H9 (cell line): ENCODE results near the gene GNPNAT1. TPM values are rescaled to one million over a fixed set of nuclear protein-coding genes. Genes with fewer than 3 reads are reported as not detected.

Experiments
- DNase-seq: peaks from one replicate; pipeline ENCODE4 v3.0.0-alpha.2; 2017
- H2AFZ ChIP-seq: one replicate; pipeline ENCODE4 v1.6.1; 2013; ENCODE audit warnings: mild to moderate bottlenecking, low read length, control low read depth, moderate library complexity
- H2AK5ac ChIP-seq: 2 replicates; pipeline ENCODE4 v1.6.1; 2013; ENCODE audit warnings: low read length, control low read depth, mixed read lengths; ENCODE audit not compliant: insufficient read length
- H2BK120ac ChIP-seq: one replicate; pipeline ENCODE4 v1.6.1; 2013; ENCODE audit warnings: low read depth, mild to moderate bottlenecking, low read length, control low read depth, inconsistent platforms; ENCODE audit not compliant: poor library complexity, severe bottlenecking
- H2BK12ac ChIP-seq: 2 replicates; pipeline ENCODE4 v1.6.1; 2013; ENCODE audit warnings: low read length, control low read depth, mixed read lengths, low read depth; ENCODE audit not compliant: insufficient read length
- H2BK15ac ChIP-seq: 2 replicates; pipeline ENCODE4 v1.6.1; 2013; ENCODE audit warnings: low read depth, low read length, control low read depth
- H2BK20ac ChIP-seq: one replicate; pipeline ENCODE4 v1.6.1; 2013; ENCODE audit warnings: low read depth, mild to moderate bottlenecking, low read length, control low read depth, inconsistent platforms; ENCODE audit not compliant: poor library complexity, severe bottlenecking
- H2BK5ac ChIP-seq: 2 replicates; pipeline ENCODE4 v1.6.1; 2013; ENCODE audit warnings: low read length, control low read depth, mixed read lengths; ENCODE audit not compliant: insufficient read length
- H3K14ac ChIP-seq: 2 replicates; pipeline ENCODE4 v1.6.1; 2013; ENCODE audit warnings: low read length, control low read depth; ENCODE audit not compliant: insufficient read depth
- H3K18ac ChIP-seq: 2 replicates; pipeline ENCODE4 v1.6.1; 2013; ENCODE audit warnings: low read depth, mild to moderate bottlenecking, mixed read lengths, low read length, control low read depth; ENCODE audit not compliant: insufficient read length
- H3K23ac ChIP-seq: 2 replicates; pipeline ENCODE4 v1.6.1; 2013; ENCODE audit warnings: low read length, control low read depth, mixed read lengths, low read depth; ENCODE audit not compliant: insufficient read length
- H3K23me2 ChIP-seq: 2 replicates; pipeline ENCODE4 v1.6.1; 2013; ENCODE audit warnings: low read depth, mild to moderate bottlenecking, mixed read lengths, low read length, control low read depth; ENCODE audit not compliant: insufficient read length, poor library complexity, severe bottlenecking
- H3K27ac ChIP-seq: 2 replicates; pipeline ENCODE4 v1.5.1; 2013; ENCODE audit warnings: low read length, control low read depth, mixed read lengths, low read depth; ENCODE audit not compliant: insufficient read length
- H3K27me3 ChIP-seq: 2 replicates; pipeline ENCODE4 v1.6.1; 2013; ENCODE audit warnings: low read length, control low read depth, inconsistent platforms; ENCODE audit not compliant: insufficient read depth
- H3K4ac ChIP-seq: 2 replicates; pipeline ENCODE4 v1.6.1; 2013; ENCODE audit warnings: low read depth, mild to moderate bottlenecking, control low read depth, inconsistent platforms, low read length, moderate library complexity
- H3K4me1 ChIP-seq: 2 replicates; pipeline ENCODE4 v1.6.1; 2013; ENCODE audit warnings: low read length, control low read depth, inconsistent platforms; ENCODE audit not compliant: insufficient read depth
- H3K4me2 ChIP-seq: 2 replicates; pipeline ENCODE4 v1.6.1; 2013; ENCODE audit warnings: low read length, control low read depth, mixed read lengths; ENCODE audit not compliant: insufficient read length, insufficient read depth
- H3K56ac ChIP-seq: 2 replicates; pipeline ENCODE4 v1.6.1; 2013; ENCODE audit warnings: low read depth, mild to moderate bottlenecking, mixed read lengths, low read length, control low read depth; ENCODE audit not compliant: insufficient read length
- H3K79me1 ChIP-seq: 2 replicates; pipeline ENCODE4 v1.6.1; 2013; ENCODE audit warnings: low read depth, mild to moderate bottlenecking, moderate library complexity, low read length, control low read depth, inconsistent platforms; ENCODE audit not compliant: insufficient read depth, poor library complexity, severe bottlenecking
- H3K79me2 ChIP-seq: 2 replicates; pipeline ENCODE4 v1.6.1; 2013; ENCODE audit warnings: low read length, control low read depth, inconsistent platforms; ENCODE audit not compliant: insufficient read depth
- H3K9ac ChIP-seq: 2 replicates; pipeline ENCODE4 v1.6.1; 2013; ENCODE audit warnings: low read length, control low read depth, mixed read lengths; ENCODE audit not compliant: insufficient read length; ENCODE audit errors: extremely low read depth
- H3K9me3 ChIP-seq: one replicate; pipeline ENCODE4 v1.6.1; 2013; ENCODE audit warnings: low read depth, low read length, inconsistent platforms; ENCODE audit not compliant: control insufficient read depth
- H3T11ph ChIP-seq: one replicate; pipeline ENCODE4 v1.6.1; 2013; ENCODE audit warnings: mild to moderate bottlenecking, low read length, control low read depth, inconsistent platforms
- H4K20me1 ChIP-seq: one replicate; pipeline ENCODE4 v1.6.1; 2013; ENCODE audit not compliant: control insufficient read depth, insufficient read length, insufficient read depth
- H4K5ac ChIP-seq: 2 replicates; pipeline ENCODE4 v1.6.1; 2013; ENCODE audit warnings: low read depth, mild to moderate bottlenecking, mixed read lengths, low read length, control low read depth; ENCODE audit not compliant: insufficient read length
- H4K8ac ChIP-seq: replicated peaks from 2 replicates; pipeline ENCODE4 v1.6.1; 2013; ENCODE audit warnings: low read length, control low read depth, mixed read lengths, low read depth; ENCODE audit not compliant: insufficient read length
- H4K91ac ChIP-seq: 2 replicates; pipeline ENCODE4 v1.6.1; 2013; ENCODE audit warnings: low read depth, mild to moderate bottlenecking, moderate library complexity, mixed read lengths, low read length, control low read depth; ENCODE audit not compliant: insufficient read length
- H3K27ac Mint-ChIP-seq, 3 experiments: 2 replicates in 2 of 3; 3 replicates in 1 of 3; pipeline ENCODE4 v1.8.0; 2020 to 2021; ENCODE audit warnings: mixed read lengths in 3 of 3, mild to moderate bottlenecking in 1 of 3, moderate library complexity in 1 of 3
- H3K27me3 Mint-ChIP-seq: 2 replicates; pipeline ENCODE4 v1.8.0; 2021; ENCODE audit warnings: low read depth, mild to moderate bottlenecking, moderate library complexity, mixed read lengths
- H3K36me3 Mint-ChIP-seq, 3 experiments: 2 replicates in 2 of 3; 3 replicates in 1 of 3; pipeline ENCODE4 v1.8.0; 2020 to 2021; ENCODE audit warnings: low read depth in 3 of 3, mixed read lengths in 3 of 3; ENCODE audit not compliant: insufficient read depth in 1 of 3
- H3K4me1 Mint-ChIP-seq, 2 experiments: 2 replicates each; pipeline ENCODE4 v1.8.0; 2020; ENCODE audit warnings: mixed read lengths in 2 of 2
- H3K4me3 Mint-ChIP-seq, 2 experiments: 2 replicates in 1 of 2; 3 replicates in 1 of 2; pipeline ENCODE4 v1.8.0; 2020 to 2021; ENCODE audit warnings: mild to moderate bottlenecking in 2 of 2, mixed read lengths in 2 of 2, moderate library complexity in 1 of 2
- H3K9me3 Mint-ChIP-seq, 2 experiments: 2 replicates in 1 of 2; 3 replicates in 1 of 2; pipeline ENCODE4 v1.8.0; 2020; ENCODE audit warnings: mild to moderate bottlenecking in 2 of 2, mixed read lengths in 2 of 2, moderate library complexity in 1 of 2
- CTCF ChIP-seq: fragments of 200-600 bp; sonication (generic); conservative IDR thresholded peaks from 3 replicates; pipeline ENCODE4 v1.8.0; 2021; ENCODE audit warnings: antibody characterized with exemption, mild to moderate bottlenecking
- WGBS: extraction: QIAGEN DNeasy Blood & Tissue Kit; methylation state at CpG from one replicate; pipeline ENCODE4 v1.1.7; 2013; ENCODE audit warnings: missing lambda C conversion rate, low lambda C conversion rate, mixed read lengths; ENCODE audit not compliant: insufficient read length; ENCODE audit errors: extremely low coverage; 5-methylcytosine and 5-hydroxymethylcytosine counted together
- total RNA-seq: library from RNA; stranded (reverse); gene quantifications from 2 replicates; pipeline ENCODE4 v1.2.1, GENCODE V29; 2021

GNPNAT1 gene
- total RNA-seq, 1 experiment from 2014 or later = 49.0 TPM

GRCh38 chr14:52836063-52836462, 44.7 kb upstream of the GNPNAT1 start:
- H3T11ph ChIP-seq = no peak overlapping the region
- Mint-ChIP-seq H3K4me3 (no peak overlapping the region), H3K36me3 (peaks cover 0 to 3% (median 0%) of the 10 kb centered on the region in 3 experiments; a peak in 2 of 7 replicates), H3K9me3 (peaks cover 2 to 7% of the 10 kb centered on the region in 2 experiments; a peak in 2 of 5 replicates), H3K27ac (no peak overlapping the region), H3K4me1 (peaks cover 36 to 39% of the 10 kb centered on the region in 2 experiments), H3K27me3 (no peaks in the 10 kb centered on the region)
- no peak overlapping the region for H2BK15ac ChIP-seq
- no peaks in the 10 kb centered on the region for H3K9me3 ChIP-seq
- H3K14ac ChIP-seq = no peak overlapping the region
- H3K18ac ChIP-seq = no peak overlapping the region
- no peaks in the 10 kb centered on the region for H3K23me2 ChIP-seq
- H3K27me3 ChIP-seq = no peaks in the 10 kb centered on the region
- no peaks in the 10 kb centered on the region for H3K79me1 ChIP-seq
- H3K4me2 ChIP-seq = no peak overlapping the region
- H3K79me2 ChIP-seq = no peaks in the 10 kb centered on the region
- no CpG with 5 or more reads among the region's 9 CpGs for WGBS
- H4K5ac ChIP-seq = no peak overlapping the region
- H3K27ac ChIP-seq = no peak overlapping the region
- no peak overlapping the region for H3K23ac ChIP-seq
- H2BK5ac ChIP-seq = no peak overlapping the region
- no peak overlapping the region for H2BK120ac ChIP-seq
- no peak overlapping the region for H2AFZ ChIP-seq
- no peak overlapping the region for H2BK12ac ChIP-seq
- H2AK5ac ChIP-seq = no peak overlapping the region
- DNase-seq = no peak
- H3K4me1 ChIP-seq = peaks cover 3% of the 10 kb centered on the region; the same call in 1 of the 2 replicates
- TF ChIP-seq CTCF = no peak
- H3K9ac ChIP-seq = no peak overlapping the region
- H4K20me1 ChIP-seq = no peaks in the 10 kb centered on the region
- no peak overlapping the region for H3K4ac ChIP-seq
- no peak overlapping the region for H4K91ac ChIP-seq
- H3K56ac ChIP-seq = no peak overlapping the region
- H2BK20ac ChIP-seq = no peak overlapping the region
- H4K8ac ChIP-seq = no peak overlapping the region
